Endothelial cell (in vitro differentiated cells): Measurements from ENCODE around the gene FHL1. TPM values are rescaled to one million over a fixed set of nuclear protein-coding genes. Genes with fewer than 3 reads are reported as not detected.

ENCODE experiments used
- DNase-seq: peaks from one replicate; pipeline ENCODE4 v3.0.0; 2021; ENCODE audit warnings: low spot score
- H3K27ac Mint-ChIP-seq: one replicate; pipeline ENCODE4 v1.8.0; 2021; ENCODE audit warnings: mixed read lengths, inconsistent platforms; ENCODE audit not compliant: unreplicated experiment
- H3K27me3 Mint-ChIP-seq: one replicate; pipeline ENCODE4 v1.8.0; 2021; ENCODE audit warnings: mild to moderate bottlenecking, moderate library complexity, mixed read lengths, inconsistent platforms; ENCODE audit not compliant: unreplicated experiment
- H3K36me3 Mint-ChIP-seq: one replicate; pipeline ENCODE4 v1.8.0; 2021; ENCODE audit warnings: mild to moderate bottlenecking, low read depth, mixed read lengths, inconsistent platforms; ENCODE audit not compliant: unreplicated experiment
- H3K4me1 Mint-ChIP-seq: one replicate; pipeline ENCODE4 v1.8.0; 2021; ENCODE audit warnings: mild to moderate bottlenecking, mixed read lengths, inconsistent platforms; ENCODE audit not compliant: unreplicated experiment
- H3K4me3 Mint-ChIP-seq: one replicate; pipeline ENCODE4 v1.8.0; 2021; ENCODE audit warnings: mild to moderate bottlenecking, mixed read lengths, inconsistent platforms; ENCODE audit not compliant: unreplicated experiment
- H3K9me3 Mint-ChIP-seq: one replicate; pipeline ENCODE4 v1.8.0; 2021; ENCODE audit warnings: mixed read lengths, inconsistent platforms; ENCODE audit not compliant: unreplicated experiment
- total RNA-seq: library from RNA; stranded (reverse); fragmentation: NEBNext Ultra II Directional; extraction: Animal tissue kit (Norgen Biotek cat#: 25700); gene quantifications from one replicate; pipeline ENCODE4 v1.2.1, GENCODE V29; 2021; ENCODE audit not compliant: unreplicated experiment
- TF ChIP-seq, protein P1 (sequence below): fragments of 200-600 bp; sonication (generic); IDR thresholded peaks from one replicate; pipeline ENCODE4 v1.5.0; 2021; ENCODE audit warnings: antibody characterized with exemption; ENCODE audit not compliant: unreplicated experiment

FHL1 gene
- total RNA-seq, 1 donor from 2014 or later = 5.6 TPM

GRCh38 chrX:136190038-136190713 is 42.8 kb downstream of the FHL1 start:
- TF ChIP-seq, protein P1, sequence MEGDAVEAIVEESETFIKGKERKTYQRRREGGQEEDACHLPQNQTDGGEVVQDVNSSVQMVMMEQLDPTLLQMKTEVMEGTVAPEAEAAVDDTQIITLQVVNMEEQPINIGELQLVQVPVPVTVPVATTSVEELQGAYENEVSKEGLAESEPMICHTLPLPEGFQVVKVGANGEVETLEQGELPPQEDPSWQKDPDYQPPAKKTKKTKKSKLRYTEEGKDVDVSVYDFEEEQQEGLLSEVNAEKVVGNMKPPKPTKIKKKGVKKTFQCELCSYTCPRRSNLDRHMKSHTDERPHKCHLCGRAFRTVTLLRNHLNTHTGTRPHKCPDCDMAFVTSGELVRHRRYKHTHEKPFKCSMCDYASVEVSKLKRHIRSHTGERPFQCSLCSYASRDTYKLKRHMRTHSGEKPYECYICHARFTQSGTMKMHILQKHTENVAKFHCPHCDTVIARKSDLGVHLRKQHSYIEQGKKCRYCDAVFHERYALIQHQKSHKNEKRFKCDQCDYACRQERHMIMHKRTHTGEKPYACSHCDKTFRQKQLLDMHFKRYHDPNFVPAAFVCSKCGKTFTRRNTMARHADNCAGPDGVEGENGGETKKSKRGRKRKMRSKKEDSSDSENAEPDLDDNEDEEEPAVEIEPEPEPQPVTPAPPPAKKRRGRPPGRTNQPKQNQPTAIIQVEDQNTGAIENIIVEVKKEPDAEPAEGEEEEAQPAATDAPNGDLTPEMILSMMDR = no peak
- Mint-ChIP-seq H3K4me1 (peaks cover 16% of the 10 kb centered on the region), H3K9me3 (no peaks in the 10 kb centered on the region), H3K36me3 (no peaks in the 10 kb centered on the region), H3K4me3 (no peak overlapping the region), H3K27me3 (peaks cover 3% of the 10 kb centered on the region), H3K27ac (no peak overlapping the region)
- DNase-seq = no peak

DNA sequence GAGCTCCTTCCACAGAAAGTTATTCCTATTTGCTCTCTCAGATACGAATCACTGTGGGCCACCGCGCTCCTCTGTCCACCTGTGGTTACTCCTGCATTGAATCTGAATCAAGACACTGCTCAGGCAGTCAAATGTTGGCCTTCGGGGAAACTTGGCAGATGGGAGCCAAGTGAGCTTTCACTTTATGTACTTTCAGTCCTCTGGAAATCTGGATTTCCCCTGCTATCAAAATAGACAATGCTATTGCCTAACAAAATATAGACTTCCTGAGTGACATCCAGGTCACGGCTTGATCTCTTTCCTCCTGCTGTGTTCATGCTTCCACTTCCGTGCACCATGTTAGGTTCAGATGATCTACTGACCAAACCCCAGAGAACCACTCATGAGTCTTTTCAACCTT is 43.8 kb downstream of the FHL1 start:
- Mint-ChIP-seq H3K27me3 (peaks cover 3% of the 10 kb centered on the region), H3K27ac (peak overlapping the region; percentile 58), H3K36me3 (no peaks in the 10 kb centered on the region), H3K4me1 (peaks cover 16% of the 10 kb centered on the region), H3K9me3 (no peaks in the 10 kb centered on the region), H3K4me3 (no peak overlapping the region)
- no peak for DNase-seq
- TF ChIP-seq, protein P1 = no peak

- no peak overlapping the region for H3K4me3 Mint-ChIP-seq
- H3K9me3 Mint-ChIP-seq = no peaks in the 10 kb centered on the region
- peaks cover 16% of the 10 kb centered on the region for H3K4me1 Mint-ChIP-seq
- TF ChIP-seq, protein P1 = no peak
- DNase-seq = no peak
- no peaks in the 10 kb centered on the region for H3K36me3 Mint-ChIP-seq
- no peak overlapping the region for H3K27ac Mint-ChIP-seq
- peaks cover 3% of the 10 kb centered on the region for H3K27me3 Mint-ChIP-seq
Measured at GRCh38 chrX:136192135-136192534, 44.8 kb downstream of the FHL1 start.

- DNase-seq = no peak
- H3K27me3 Mint-ChIP-seq = peaks cover 3% of the 10 kb centered on the region
- no peaks in the 10 kb centered on the region for H3K36me3 Mint-ChIP-seq
- H3K9me3 Mint-ChIP-seq = no peaks in the 10 kb centered on the region
- TF ChIP-seq, protein P1 = no peak
- H3K4me1 Mint-ChIP-seq = peaks cover 16% of the 10 kb centered on the region
- no peak overlapping the region for H3K27ac Mint-ChIP-seq
- no peak overlapping the region for H3K4me3 Mint-ChIP-seq
Measured at GRCh38 chrX:136192839-136193414, 45.6 kb downstream of the FHL1 start.

- H3K9me3 Mint-ChIP-seq = no peaks in the 10 kb centered on the region
Measured at GRCh38 chrX:136193771-136194170, 46.4 kb downstream of the FHL1 start.

More at GRCh38 chrX:136193771-136194170, 46.4 kb downstream of the FHL1 start:
- no peak for DNase-seq
- TF ChIP-seq, protein P1 = no peak
- Mint-ChIP-seq H3K27me3 (peaks cover 3% of the 10 kb centered on the region), H3K36me3 (no peaks in the 10 kb centered on the region), H3K4me1 (peaks cover 16% of the 10 kb centered on the region), H3K27ac (no peak overlapping the region), H3K4me3 (peak overlapping the region; percentile 48)
